IMR-90 (cell line): Measurements from ENCODE around the gene CYB5D1. TPM values are rescaled to one million over a fixed set of nuclear protein-coding genes. Genes with fewer than 3 reads are reported as not detected.

ENCODE experiments used
- ATAC-seq: fragments of 200-7000 bp; cut with Tn5 transposase; 2 replicates; pipeline ENCODE4 v1.9.1; 2020; ENCODE audit warnings: low read depth, mild to moderate bottlenecking, moderate library complexity
- BruUV-seq: library from RNA; stranded (reverse); fragments of 400-500 nt; replicated peaks from 2 replicates; lab custom pipeline; 2021; lab: Mats Ljungman, UMichigan
- CTCF ChIA-PET: fragments of 300-600 bp; formaldehyde crosslinking; extraction: SDS; loops from one replicate; lab custom pipeline; 2021; ENCODE audit warnings: antibody characterized with exemption; lab: Yijun Ruan, JAX
- POLR2A ChIA-PET: fragments of 300-600 bp; sonication (Branson Sonifier 250); formaldehyde crosslinking; loops from one replicate; lab custom pipeline; 2022; ENCODE audit warnings: antibody characterized with exemption; ENCODE audit not compliant: unreplicated experiment; lab: Charles Lee
- DNase-seq: peaks from one replicate; pipeline ENCODE4 v3.0.0; 2013
- H2AFZ ChIP-seq: replicated peaks from 2 replicates; pipeline ENCODE3; 2013; ENCODE audit warnings: low read length, mild to moderate bottlenecking; ENCODE audit not compliant: poor library complexity
- H2AK5ac ChIP-seq: 2 replicates; pipeline ENCODE4 v1.6.1; 2013; ENCODE audit warnings: low read depth, low read length, inconsistent platforms
- H2AK9ac ChIP-seq: replicated peaks from 2 replicates; pipeline ENCODE3; 2013; ENCODE audit warnings: mild to moderate bottlenecking, low read depth, low read length, moderate library complexity; ENCODE audit not compliant: poor library complexity
- H2BK120ac ChIP-seq: 2 replicates; pipeline ENCODE4 v1.6.1; 2013; ENCODE audit warnings: low read depth, low read length, inconsistent platforms
- H2BK15ac ChIP-seq: 3 replicates; pipeline ENCODE4 v1.6.1; 2013; ENCODE audit warnings: low read depth, low read length, inconsistent platforms
- H2BK20ac ChIP-seq: 2 replicates; pipeline ENCODE4 v1.6.1; 2013; ENCODE audit warnings: low read depth, mild to moderate bottlenecking, inconsistent platforms, low read length, moderate library complexity
- H2BK5ac ChIP-seq: 2 replicates; pipeline ENCODE4 v1.6.1; 2013; ENCODE audit warnings: mild to moderate bottlenecking, low read depth, low read length, inconsistent platforms; ENCODE audit not compliant: poor library complexity, severe bottlenecking
- H3K14ac ChIP-seq: replicated peaks from 2 replicates; pipeline ENCODE4 v1.6.1; 2013; ENCODE audit warnings: low read depth, low read length, inconsistent platforms
- H3K18ac ChIP-seq: 2 replicates; pipeline ENCODE4 v1.6.1; 2013; ENCODE audit warnings: low read depth, low read length, control low read depth
- H3K23ac ChIP-seq: 2 replicates; pipeline ENCODE4 v1.6.1; 2013; ENCODE audit warnings: low read depth, low read length, inconsistent platforms
- H3K27ac ChIP-seq: 2 replicates; pipeline ENCODE4 v1.5.1; 2013; ENCODE audit warnings: mild to moderate bottlenecking, control low read depth, low read length; ENCODE audit not compliant: insufficient read depth
- H3K27me3 ChIP-seq: 2 replicates; pipeline ENCODE4 v1.6.1; 2013; ENCODE audit warnings: low read length; ENCODE audit not compliant: control insufficient read depth, insufficient read depth
- H3K36me3 ChIP-seq: 2 replicates; pipeline ENCODE4 v1.6.1; 2013; ENCODE audit warnings: low read length, mixed read lengths; ENCODE audit not compliant: control insufficient read depth, insufficient read depth
- H3K4ac ChIP-seq: 2 replicates; pipeline ENCODE4 v1.6.1; 2013; ENCODE audit warnings: low read depth, low read length, inconsistent platforms
- H3K4me1 ChIP-seq: 2 replicates; pipeline ENCODE4 v1.6.1; 2013; ENCODE audit warnings: low read length, mixed read lengths; ENCODE audit not compliant: control insufficient read depth, insufficient read depth
- H3K4me2 ChIP-seq: 2 replicates; pipeline ENCODE4 v1.6.1; 2013; ENCODE audit warnings: low read depth, mild to moderate bottlenecking, control low read depth, low read length, moderate library complexity
- H3K4me3 ChIP-seq: 2 replicates; pipeline ENCODE4 v1.5.1; 2013; ENCODE audit warnings: low read depth, mild to moderate bottlenecking, control low read depth, low read length, moderate library complexity; ENCODE audit not compliant: insufficient read depth
- H3K56ac ChIP-seq: 2 replicates; pipeline ENCODE4 v1.6.1; 2013; ENCODE audit warnings: low read length, inconsistent platforms; ENCODE audit not compliant: insufficient read depth; ENCODE audit errors: extremely low read depth
- H3K79me1 ChIP-seq, 2 experiments: 2 replicates each; pipeline ENCODE4 v1.6.1; 2013; ENCODE audit warnings: low read length in 2 of 2, inconsistent platforms in 1 of 2, low read depth in 1 of 2
- H3K9ac ChIP-seq: 2 replicates; pipeline ENCODE4 v1.6.1; 2013; ENCODE audit warnings: low read depth, low read length, control low read depth
- H3K9me1 ChIP-seq: 2 replicates; pipeline ENCODE4 v1.6.1; 2013; ENCODE audit warnings: low read length, inconsistent platforms; ENCODE audit not compliant: insufficient read depth
- H3K9me3 ChIP-seq: 2 replicates; pipeline ENCODE4 v1.6.1; 2013; ENCODE audit warnings: low read length; ENCODE audit not compliant: control insufficient read depth, insufficient read depth
- H4K20me1 ChIP-seq: 2 replicates; pipeline ENCODE4 v1.6.1; 2013; ENCODE audit warnings: low read length, inconsistent platforms; ENCODE audit not compliant: insufficient read depth
- H4K5ac ChIP-seq: 2 replicates; pipeline ENCODE4 v1.6.1; 2013; ENCODE audit warnings: mild to moderate bottlenecking, low read depth, low read length, control low read depth
- H4K8ac ChIP-seq, 2 experiments: 2 replicates each; pipeline ENCODE4 v1.6.1; 2013; ENCODE audit warnings: low read depth in 2 of 2, low read length in 2 of 2, control low read depth in 1 of 2, inconsistent platforms in 1 of 2
- H4K91ac ChIP-seq: 2 replicates; pipeline ENCODE4 v1.6.1; 2013; ENCODE audit warnings: low read depth, low read length, inconsistent platforms; ENCODE audit not compliant: insufficient read depth
- CEBPB ChIP-seq: IDR thresholded peaks from 2 replicates; pipeline ENCODE4 v1.6.1; 2012; ENCODE audit warnings: low read depth, low read length, improper control_type of control experiment
- CTCF ChIP-seq: conservative IDR thresholded peaks from 2 replicates; pipeline ENCODE4 v1.5.1; 2012; ENCODE audit warnings: mild to moderate bottlenecking, low read depth, low read length, improper control_type of control experiment
- ELK1 ChIP-seq: fragments of 150-350 bp; IDR thresholded peaks from 2 replicates; pipeline ENCODE4 v1.6.1; 2016; ENCODE audit warnings: low read depth, mild to moderate bottlenecking, low read length, moderate library complexity, borderline replicate concordance
- FOS ChIP-seq: fragments of 150-350 bp; IDR thresholded peaks from 2 replicates; pipeline ENCODE4 v1.6.1; 2016; ENCODE audit warnings: low read depth, low read length
- MAZ ChIP-seq: IDR thresholded peaks from 2 replicates; pipeline ENCODE4 v1.6.1; 2012; ENCODE audit warnings: low read depth, mild to moderate bottlenecking, low read length, improper control_type of control experiment, moderate library complexity, borderline replicate concordance
- MXI1 ChIP-seq: IDR thresholded peaks from 2 replicates; pipeline ENCODE4 v1.6.1; 2012; ENCODE audit warnings: low read depth, mild to moderate bottlenecking, low read length, moderate library complexity, borderline replicate concordance
- NFE2L2 ChIP-seq: fragments of 150-350 bp; IDR thresholded peaks from 2 replicates; pipeline ENCODE4 v1.6.1; 2016; ENCODE audit warnings: low read depth, mild to moderate bottlenecking, low read length
- RAD21 ChIP-seq: IDR thresholded peaks from 2 replicates; pipeline ENCODE4 v1.6.1; 2012; ENCODE audit warnings: low read length, improper control_type of control experiment
- RCOR1 ChIP-seq: IDR thresholded peaks from 2 replicates; pipeline ENCODE4 v1.6.1; 2012; ENCODE audit warnings: mild to moderate bottlenecking, low read length, improper control_type of control experiment; ENCODE audit not compliant: insufficient replicate concordance
- SMC3 ChIP-seq: fragments of 150-350 bp; IDR thresholded peaks from 2 replicates; pipeline ENCODE4 v1.6.1; 2016; ENCODE audit warnings: low read depth, mild to moderate bottlenecking, antibody characterized with exemption, low read length, moderate library complexity
- USF2 ChIP-seq: fragments of 150-350 bp; IDR thresholded peaks from 2 replicates; pipeline ENCODE4 v1.6.1; 2017; ENCODE audit warnings: mild to moderate bottlenecking, antibody characterized with exemption, low read length, low read depth
- WGBS, 2 experiments: methylation state at CpG; one replicate each; pipeline versions ENCODE4 v1.1.5 to v1.1.7; 2013; ENCODE audit warnings: missing lambda C conversion rate in 2 of 2; ENCODE audit not compliant: insufficient read length in 1 of 2; ENCODE audit errors: extremely low coverage in 2 of 2; 5-methylcytosine and 5-hydroxymethylcytosine counted together
- dilution Hi-C: fragments of 300-500 bp; cut with HindIII; formaldehyde crosslinking; loops from one replicate; pipeline ENCODE4 v1.14.3; 2018; ENCODE audit warnings: low sequenced_read_pairs; ENCODE audit not compliant: unreplicated experiment
- in situ Hi-C: fragments of 300-500 bp; cut with MboI; formaldehyde crosslinking; loops from 3 replicates; pipeline ENCODE4 v1.14.3; 2019; ENCODE audit warnings: low sequenced_read_pairs, inconsistent platforms, mixed read lengths
- intact Hi-C: fragments of 100-400 bp; cut with micrococcal nuclease; formaldehyde crosslinking; loops from 2 replicates; pipeline ENCODE4 v1.10.0; 2022
- polyA plus RNA-seq, 3 experiments: library from polyadenylated mRNA; depleted of rRNA; stranded (reverse); fragments of >200 nt; gene quantifications; 2 replicates each; pipeline ENCODE4 v1.2.3, GENCODE V29; 2012; ENCODE audit warnings: low replicate concordance in 1 of 3
- total RNA-seq: library from RNA; depleted of rRNA; stranded (reverse); fragments of >200 nt; gene quantifications from 2 replicates; pipeline ENCODE4 v1.2.3, GENCODE V29; 2012

The CYB5D1 gene
- total and polyA plus RNA-seq, 2 of the 4 experiments (the other 2 are of a cell fraction) = 8.8 to 10.8 TPM

GRCh38 chr17:7823581-7824001 lies 34.2 kb upstream of the CYB5D1 start:
- no peak overlapping the region for H3K18ac ChIP-seq
- WGBS, 2 experiments = 86% methylated on average over 15 of the region's 20 CpGs; no CpG with 5 or more reads in 1 of the 2 experiments
- BruUV-seq = no TSS peak
- peaks cover 26% of the 10 kb centered on the region for H3K27me3 ChIP-seq
- ChIA-PET POLR2A (no interaction called here), CTCF (interaction anchor here (0.7 kb wide), 1 partner anchor 13 kb away, joined by 4 read pairs; no protein-coding TSS in a partner anchor)
- no peak overlapping the region for H3K9ac ChIP-seq
- no peak overlapping the region for H2BK15ac ChIP-seq
- H3K4me2 ChIP-seq = no peak overlapping the region
- no peaks in the 10 kb centered on the region for H3K9me3 ChIP-seq
- no peak overlapping the region; the same call in 1 of the 2 replicates for H2AK5ac ChIP-seq
- no peaks in the 10 kb centered on the region; the same call in 1 of the 2 replicates for H3K4me1 ChIP-seq
- DNase-seq (no peak), ATAC-seq (no peak)
- intact Hi-C loops = loop anchor here (5.0 kb wide), 2 partner anchors 74 to 169 kb away; no protein-coding TSS in a partner anchor
- no peaks in the 10 kb centered on the region for H3K9me1 ChIP-seq
- no peak overlapping the region for H4K5ac ChIP-seq
- dilution Hi-C loops = no loop called here
- no peak overlapping the region for H3K23ac ChIP-seq
- H3K56ac ChIP-seq = no peak overlapping the region
- peak overlapping the region; percentile 23 for H2AFZ ChIP-seq
- no peak overlapping the region for H4K91ac ChIP-seq
- no peaks in the 10 kb centered on the region for H3K79me1 ChIP-seq
- H2AK9ac ChIP-seq = no peak overlapping the region
- no peak overlapping the region for H3K14ac ChIP-seq
- no peak overlapping the region for H2BK20ac ChIP-seq
- H4K20me1 ChIP-seq = no peaks in the 10 kb centered on the region; the same call in 1 of the 2 replicates
- no peak overlapping the region for H2BK120ac ChIP-seq
- H3K4ac ChIP-seq = no peak overlapping the region
- H4K8ac ChIP-seq = no peak overlapping the region
- H3K27ac ChIP-seq = no peak overlapping the region
- in situ Hi-C loops = loop anchor here (5.0 kb wide), 1 partner anchor 81 kb away; no protein-coding TSS in a partner anchor
- H3K36me3 ChIP-seq = no peaks in the 10 kb centered on the region
- TF ChIP-seq CTCF (no peak), NFE2L2 (no peak), MXI1 (no peak), ELK1 (no peak), CEBPB (no peak), USF2 (no peak), SMC3 (no peak), RCOR1 (no peak), FOS (no peak), MAZ (no peak), RAD21 (no peak)
- H2BK5ac ChIP-seq = no peak overlapping the region
- no peak overlapping the region for H3K4me3 ChIP-seq
